ENCODE data around the gene IL36A.

Gene IL36A

GRCh38 chr2:113002677-113003076 lies 2.6 kb upstream of the IL36A start:
- no peak for FAIRE-seq
- no peak for DNase-seq (ENCODE audit: low spot score)

- FAIRE-seq (no peak), DNase-seq (ENCODE audit: low spot score) (no peak)
Observed at GRCh38 chr2:113007250-113007649, 2.0 kb downstream of the IL36A start.

GRCh38 chr2:113009622-113010021 lies 4.4 kb downstream of the IL36A start:
- no peak for DNase-seq (ENCODE audit: low spot score)
- FAIRE-seq, result no peak

- DNase-seq (ENCODE audit: low spot score) (peak; percentile 20), FAIRE-seq (no peak)
Observed at GRCh38 chr2:113010088-113010487, 4.8 kb downstream of the IL36A start.

- DNase-seq (ENCODE audit: low spot score), result no peak
- no peak for FAIRE-seq
Observed at GRCh38 chr2:113011108-113011507, 5.8 kb downstream of the IL36A start.

- FAIRE-seq (no peak), DNase-seq (ENCODE audit: low spot score) (peak; percentile 83)
Observed at GRCh38 chr2:113012436-113013335, 7.4 kb downstream of the IL36A start.

- no peak for DNase-seq (ENCODE audit: low spot score)
- FAIRE-seq, result no peak
Observed at GRCh38 chr2:113013336-113013661, 8.0 kb downstream of the IL36A start.

- DNase-seq (ENCODE audit: low spot score) (no peak), FAIRE-seq (no peak)
Observed at GRCh38 chr2:113014067-113014466, 8.8 kb downstream of the IL36A start.

GRCh38 chr2:113015042-113015441 lies 9.8 kb downstream of the IL36A start:
- FAIRE-seq (no peak), DNase-seq (ENCODE audit: low spot score) (no peak)

- DNase-seq (ENCODE audit: low spot score) (no peak), FAIRE-seq (no peak)
Observed at GRCh38 chr2:113015655-113016054, 10.4 kb downstream of the IL36A start.

- FAIRE-seq (no peak), DNase-seq (ENCODE audit: low spot score) (no peak)
Observed at GRCh38 chr2:113018509-113018908, 13.2 kb downstream of the IL36A start.

GRCh38 chr2:113021312-113021711 lies 16.1 kb downstream of the IL36A start:
- no peak for FAIRE-seq
- DNase-seq (ENCODE audit: low spot score), result no peak

- no peak for DNase-seq (ENCODE audit: low spot score)
- no peak for FAIRE-seq
Observed at GRCh38 chr2:113024764-113025163, 19.5 kb downstream of the IL36A start.

GRCh38 chr2:113025737-113026136 lies 20.5 kb downstream of the IL36A start:
- FAIRE-seq (no peak), DNase-seq (ENCODE audit: low spot score) (no peak)

- DNase-seq (ENCODE audit: low spot score) (no peak), FAIRE-seq (no peak)
Observed at GRCh38 chr2:113027691-113028090, 22.4 kb downstream of the IL36A start.

- DNase-seq (ENCODE audit: low spot score), result no peak
- FAIRE-seq, result no peak
Observed at GRCh38 chr2:113028112-113028511, 22.9 kb downstream of the IL36A start.

GRCh38 chr2:113032737-113033136 lies 27.5 kb downstream of the IL36A start:
- DNase-seq (ENCODE audit: low spot score) (no peak), FAIRE-seq (no peak)

- no peak for FAIRE-seq
Observed at GRCh38 chr2:113034016-113034415, 28.8 kb downstream of the IL36A start.

GRCh38 chr2:113036763-113037162 lies 31.5 kb downstream of the IL36A start:
- no peak for FAIRE-seq

More at GRCh38 chr2:113034016-113034415, 28.8 kb downstream of the IL36A start:
- no peak for DNase-seq (ENCODE audit: low spot score)

GRCh38 chr2:113038291-113038690 lies 33.0 kb downstream of the IL36A start:
- FAIRE-seq (no peak), DNase-seq (ENCODE audit: low spot score) (no peak)

More at GRCh38 chr2:113036763-113037162, 31.5 kb downstream of the IL36A start:
- DNase-seq (ENCODE audit: low spot score), result no peak

- FAIRE-seq (no peak), DNase-seq (ENCODE audit: low spot score) (no peak)
Observed at GRCh38 chr2:113039158-113039557, 33.9 kb downstream of the IL36A start.

GRCh38 chr2:113039719-113040118 lies 34.5 kb downstream of the IL36A start:
- DNase-seq (ENCODE audit: low spot score) (no peak), FAIRE-seq (no peak)

- FAIRE-seq, result no peak
- no peak for DNase-seq (ENCODE audit: low spot score)
Observed at GRCh38 chr2:113041871-113042270, 36.6 kb downstream of the IL36A start.
